GM12892 (cell line): ENCODE results near the gene TCEANC2.

Experiments used
- POLR2A ChIP-seq: IDR thresholded peaks from 2 replicates; pipeline ENCODE4 v1.6.1; 2011; ENCODE audit warnings: low read depth, low read length, control low read depth
- POLR2AphosphoS5 ChIP-seq: IDR thresholded peaks from 2 replicates; pipeline ENCODE4 v1.6.1; 2011; ENCODE audit warnings: low read depth, low read length, control low read depth

GRCh38 chr1:54121482-54122134 lies 68.2 kb downstream of the TCEANC2 start:
- TF ChIP-seq POLR2A, result no peak
- no peak for TF ChIP-seq POLR2AphosphoS5
